ENCODE data around the gene SHMT2.
"Not testable (repeated sequence)": the region's sequence is repeated elsewhere in the genome, so short reads cannot be mapped to it uniquely, and the experiment has no call there.

The SHMT2 gene

DNA sequence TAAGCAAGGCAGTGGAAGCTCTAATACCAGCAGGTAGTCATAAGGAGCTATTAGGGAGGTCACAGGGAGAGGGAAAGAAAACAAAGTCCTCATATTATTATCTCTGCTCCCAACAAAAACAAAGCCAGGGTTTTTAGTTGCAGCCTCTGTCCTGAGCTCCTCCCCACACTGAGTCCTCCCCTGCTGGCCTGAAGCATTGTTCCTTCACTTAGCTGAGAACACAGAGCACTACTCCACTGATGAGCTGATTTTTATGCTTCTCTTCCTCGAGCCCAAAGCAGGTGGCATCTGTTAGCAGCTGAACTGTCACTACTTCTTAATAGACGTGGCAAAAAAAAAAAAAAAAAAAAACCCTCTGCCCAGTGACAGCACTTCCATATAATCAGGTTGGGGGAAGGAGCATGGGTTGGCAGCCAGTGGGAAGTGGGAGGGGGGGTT, 31.9 kb downstream of the SHMT2 start:
- FAIRE-seq (no peak), DNase-seq (ENCODE audit: low spot score) (no peak)

- DNase-seq (ENCODE audit: low spot score) (no peak), FAIRE-seq (no peak)
Measured at GRCh38 chr12:57262126-57262822, 32.8 kb downstream of the SHMT2 start.

DNA sequence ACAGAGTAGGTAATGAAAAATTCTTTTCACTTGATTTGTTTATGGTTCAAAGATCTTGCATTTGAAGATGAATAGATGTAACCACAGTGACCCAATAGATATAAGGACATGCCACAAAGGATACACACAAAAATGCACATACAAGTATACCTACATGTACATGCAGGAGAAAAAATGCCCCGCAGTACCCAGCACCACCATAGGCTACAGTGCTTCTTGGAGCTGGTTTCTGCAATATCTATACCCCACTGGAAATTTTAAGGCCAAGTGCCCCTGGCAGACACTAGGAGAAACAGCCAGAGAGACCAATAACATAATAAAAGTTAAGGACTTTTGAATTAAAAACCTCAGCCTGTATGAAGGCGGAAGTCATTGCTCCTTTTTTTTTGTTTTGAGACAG, 33.6 kb downstream of the SHMT2 start:
- DNase-seq (ENCODE audit: low spot score): no peak
- no peak for FAIRE-seq

DNA sequence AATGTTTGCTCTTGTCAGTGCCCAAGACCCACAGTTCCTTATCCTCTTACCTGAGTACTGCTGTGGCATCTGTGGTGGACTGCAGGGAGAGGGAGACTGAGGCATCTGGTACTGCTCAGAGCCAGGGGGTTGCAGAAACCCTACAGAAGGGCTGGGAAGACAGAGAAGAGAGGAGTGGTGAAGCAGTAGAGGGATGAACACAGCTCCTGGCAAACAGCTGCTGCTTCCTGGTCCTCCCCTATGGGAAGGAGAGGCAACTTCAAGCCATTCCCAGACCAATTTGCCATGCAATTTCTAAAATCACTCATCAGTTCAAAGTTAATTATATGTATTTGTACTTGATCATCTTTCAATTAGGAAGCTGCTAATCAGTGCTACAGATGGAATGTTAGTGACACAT, 37.2 kb downstream of the SHMT2 start:
- DNase-seq (ENCODE audit: low spot score) (no peak), FAIRE-seq (no peak)

DNA sequence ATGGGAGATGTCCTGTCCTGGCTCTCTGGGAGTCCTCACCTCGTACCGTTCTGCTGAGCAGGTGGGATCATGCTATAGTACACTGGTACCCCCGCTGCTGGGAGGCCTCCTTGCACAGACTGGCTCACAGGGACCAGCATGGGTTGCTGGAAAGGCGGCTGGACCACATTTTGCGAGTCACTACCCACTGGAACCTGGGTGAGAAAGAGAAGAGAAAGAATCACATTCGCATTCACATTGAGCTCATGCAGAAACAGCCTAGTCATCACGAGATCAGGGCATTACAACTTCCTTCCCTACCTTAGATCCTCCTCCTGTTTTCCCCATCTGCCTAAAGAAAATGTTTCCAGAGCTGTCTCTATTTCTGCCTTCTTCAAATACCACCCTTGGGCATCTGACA, 38.8 kb downstream of the SHMT2 start:
- no peak for FAIRE-seq
- DNase-seq (ENCODE audit: low spot score): peak; percentile 33

DNA sequence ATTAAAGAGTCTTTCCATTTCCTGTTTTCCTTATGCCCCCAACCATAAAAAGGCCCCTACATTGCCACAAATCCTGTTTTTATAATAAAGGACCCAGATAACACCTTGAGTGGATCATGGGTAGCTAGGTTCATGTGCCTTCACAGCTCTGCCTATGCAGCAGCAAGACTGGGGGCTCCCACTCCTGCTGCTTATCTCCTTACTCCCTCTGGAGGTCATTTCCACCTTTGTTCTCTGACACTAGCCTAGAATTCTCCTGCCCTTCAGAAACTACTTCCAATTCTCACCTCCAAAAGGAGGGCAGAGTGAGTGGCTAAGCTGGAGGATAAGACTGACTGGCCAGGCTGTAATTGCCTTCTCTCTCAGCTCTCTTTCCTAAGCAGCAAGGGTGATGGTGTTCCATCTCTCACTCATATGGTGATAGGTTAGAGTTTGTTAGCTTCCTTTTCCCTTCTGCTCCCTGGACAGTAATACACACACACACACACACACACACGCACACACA, 41.5 kb downstream of the SHMT2 start:
- FAIRE-seq (no peak), DNase-seq (ENCODE audit: low spot score) (no peak)

- no peak for DNase-seq (ENCODE audit: low spot score)
- FAIRE-seq: no peak
Measured at GRCh38 chr12:57272337-57273151, 43.0 kb downstream of the SHMT2 start.

- DNase-seq (ENCODE audit: low spot score) (no peak), FAIRE-seq (no peak)
Measured at GRCh38 chr12:57273516-57273915, 44.0 kb downstream of the SHMT2 start.

- not testable (repeated sequence) for FAIRE-seq; DNase-seq (ENCODE audit: low spot score)
Measured at GRCh38 chr12:57276233-57276632, 46.7 kb downstream of the SHMT2 start.

- DNase-seq (ENCODE audit: low spot score) (no peak), FAIRE-seq (no peak)
Measured at GRCh38 chr12:57276935-57277563, 47.5 kb downstream of the SHMT2 start.

DNA sequence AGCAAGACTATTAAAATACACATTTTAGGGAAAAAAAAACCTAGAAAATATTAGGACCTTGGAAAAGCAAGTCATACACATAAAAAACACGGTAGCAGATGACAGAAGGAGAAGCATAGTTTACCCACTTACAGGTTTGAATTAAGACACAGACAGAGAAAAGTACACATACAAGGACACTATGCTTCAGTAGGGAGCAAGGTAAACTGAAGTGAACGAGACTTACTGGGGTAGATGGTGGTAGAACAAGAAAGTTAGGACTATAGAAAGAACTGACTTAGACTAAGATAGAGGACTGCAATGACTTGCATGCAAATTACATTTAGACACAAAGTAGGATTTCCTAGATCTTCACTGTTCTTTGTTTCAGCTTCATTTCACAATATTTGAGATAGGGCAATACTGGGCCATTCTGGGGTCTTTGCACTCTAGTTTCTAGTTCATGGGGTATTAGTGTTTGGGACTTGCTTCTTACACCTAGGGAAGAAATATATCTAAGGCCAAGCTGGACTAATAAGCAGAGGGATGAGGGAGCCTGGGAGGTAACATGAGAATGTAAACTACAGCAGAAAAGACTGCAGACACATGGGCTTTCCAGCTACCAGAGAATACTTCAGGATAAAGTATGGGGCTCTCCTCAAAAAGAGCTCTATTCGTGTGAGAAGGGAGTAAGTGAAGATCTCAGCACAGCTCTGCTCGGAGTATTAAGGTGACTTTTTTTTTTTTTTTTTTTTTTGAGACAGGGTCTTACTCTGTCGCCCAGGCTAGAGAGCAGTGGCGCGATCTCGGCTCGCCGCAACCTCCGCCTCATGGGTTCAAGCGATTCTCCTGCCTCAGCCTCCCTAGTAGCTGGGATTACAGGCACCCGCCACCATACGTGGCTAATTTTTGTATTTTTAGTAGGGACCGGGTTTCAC, 49.2 kb downstream of the SHMT2 start:
- FAIRE-seq (no peak), DNase-seq (ENCODE audit: low spot score) (no peak)

GRCh38 chr12:57280211-57281062, 50.9 kb downstream of the SHMT2 start:
- FAIRE-seq: peak; percentile 93
- DNase-seq (ENCODE audit: low spot score): peak; percentile 95

- not testable (repeated sequence) for FAIRE-seq; DNase-seq (ENCODE audit: low spot score)
Measured at GRCh38 chr12:57282073-57282472, 52.6 kb downstream of the SHMT2 start.
